ENCODE measurements around the gene FAM228A. TPM values are rescaled to one million over a fixed set of nuclear protein-coding genes. Genes with fewer than 3 reads are reported as not detected.

FAM228A gene
- total RNA-seq, 6 experiments from 2014 or later = not detected

- Mint-ChIP-seq H3K36me3 (ENCODE audit: low read depth) (peaks cover 7% of the 10 kb centered on the region), H3K27ac (no peak overlapping the region), H3K4me3 (no peak overlapping the region), H3K4me1 (ENCODE audit: low read depth) (peaks cover 9% of the 10 kb centered on the region; the same call in 1 of the 2 replicates), H3K27me3 (ENCODE audit: insufficient read depth) (no peaks in the 10 kb centered on the region), H3K9me3 (no peaks in the 10 kb centered on the region)
- TF ChIP-seq CTCF (IDR thresholded peaks at IDR 0.05) = no peak
- peak; percentile 12 for DNase-seq
Measured at GRCh38 chr2:24231461-24231881, 56.6 kb downstream of the FAM228A start.

- no peaks in the 10 kb centered on the region for H3K9me3 Mint-ChIP-seq
- peaks cover 1% of the 10 kb centered on the region; the same call in 1 of the 2 replicates for H3K27me3 Mint-ChIP-seq (ENCODE audit: insufficient read depth)
- H3K4me3 Mint-ChIP-seq = no peak overlapping the region
- H3K27ac Mint-ChIP-seq = no peak overlapping the region
- DNase-seq = no peak
- H3K36me3 Mint-ChIP-seq (ENCODE audit: low read depth) = peaks cover 7% of the 10 kb centered on the region
- no peak for TF ChIP-seq CTCF (IDR thresholded peaks at IDR 0.05)
- H3K4me1 Mint-ChIP-seq (ENCODE audit: low read depth) = peaks cover 9% of the 10 kb centered on the region; the same call in 1 of the 2 replicates
Measured at GRCh38 chr2:24233321-24233720, 58.5 kb downstream of the FAM228A start.

DNA sequence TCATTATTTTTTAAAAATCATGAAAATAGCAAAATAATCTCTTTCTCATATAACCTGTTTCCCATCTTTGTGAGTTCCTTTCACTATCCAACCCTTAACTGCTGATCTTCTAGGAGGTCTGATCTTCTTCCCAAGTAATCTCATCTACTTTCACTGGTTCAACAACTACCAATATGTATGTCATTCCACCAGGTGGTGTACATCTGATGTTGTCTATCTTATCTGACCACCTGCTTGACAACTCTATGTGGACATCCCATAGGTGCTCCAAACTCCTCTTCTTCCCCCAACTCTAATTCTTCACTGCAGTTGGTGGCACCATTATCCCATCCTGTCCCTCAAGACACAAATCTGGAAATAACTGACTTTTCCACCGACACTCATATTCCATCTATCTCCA, 62.5 kb downstream of the FAM228A start:
- Mint-ChIP-seq H3K9me3 (no peaks in the 10 kb centered on the region), H3K4me3 (no peak overlapping the region), H3K36me3 (ENCODE audit: low read depth) (peaks cover 7% of the 10 kb centered on the region), H3K4me1 (ENCODE audit: low read depth) (peaks cover 15% of the 10 kb centered on the region), H3K27ac (no peak overlapping the region), H3K27me3 (ENCODE audit: insufficient read depth) (peaks cover 1% of the 10 kb centered on the region; the same call in 1 of the 2 replicates)
- no peak for TF ChIP-seq CTCF (IDR thresholded peaks at IDR 0.05)
- DNase-seq = no peak

DNA sequence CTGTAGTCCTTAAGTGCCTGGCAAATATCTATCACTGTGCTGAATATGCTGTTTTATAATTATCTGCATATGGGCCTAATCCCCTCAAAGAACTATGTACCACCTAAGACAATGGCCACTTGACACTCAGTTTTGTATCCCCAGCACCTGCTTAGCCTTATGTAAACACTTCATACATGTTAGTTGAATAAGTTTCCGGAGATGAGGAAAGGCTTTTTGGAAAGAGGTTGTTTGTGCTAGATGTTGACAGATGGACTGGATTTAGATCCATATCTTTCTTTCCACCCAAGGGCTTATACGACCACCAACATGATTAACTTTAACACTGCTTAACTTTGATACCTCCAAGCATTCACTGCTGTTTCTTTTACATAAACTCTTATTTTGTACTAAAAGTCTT, 63.3 kb downstream of the FAM228A start:
- H3K4me1 Mint-ChIP-seq (ENCODE audit: low read depth) = peaks cover 14% of the 10 kb centered on the region
- no peak overlapping the region for H3K4me3 Mint-ChIP-seq
- peaks cover 7% of the 10 kb centered on the region for H3K36me3 Mint-ChIP-seq (ENCODE audit: low read depth)
- no peak for TF ChIP-seq CTCF (IDR thresholded peaks at IDR 0.05)
- no peak overlapping the region for H3K27ac Mint-ChIP-seq
- H3K27me3 Mint-ChIP-seq (ENCODE audit: insufficient read depth) = peaks cover 1% of the 10 kb centered on the region; the same call in 1 of the 2 replicates
- H3K9me3 Mint-ChIP-seq = no peaks in the 10 kb centered on the region
- DNase-seq = no peak

GRCh38 chr2:24239553-24239952, 64.7 kb downstream of the FAM228A start:
- no peak overlapping the region for H3K4me3 Mint-ChIP-seq
- no peaks in the 10 kb centered on the region for H3K9me3 Mint-ChIP-seq
- H3K27me3 Mint-ChIP-seq (ENCODE audit: insufficient read depth) = peaks cover 1% of the 10 kb centered on the region; the same call in 1 of the 2 replicates
- H3K36me3 Mint-ChIP-seq (ENCODE audit: low read depth) = peaks cover 7% of the 10 kb centered on the region
- TF ChIP-seq CTCF (IDR thresholded peaks at IDR 0.05) = no peak
- DNase-seq = no peak
- peaks cover 6% of the 10 kb centered on the region for H3K4me1 Mint-ChIP-seq (ENCODE audit: low read depth)
- no peak overlapping the region for H3K27ac Mint-ChIP-seq

Other genes starting within 250 kb of the FAM228A start
- gene ATAD2B, start 247.9 kb upstream of the FAM228A start, total RNA-seq (2021; fragmentation: NEBNext Ultra II Directional; extraction: Animal tissue kit (Norgen Biotek cat#: 25700)) = 1 to 10 TPM; 4.8 to 6.1 (median 4.9) TPM
- gene UBXN2A, start 234.6 kb upstream of the FAM228A start, total RNA-seq (2021; fragmentation: NEBNext Ultra II Directional; extraction: Animal tissue kit (Norgen Biotek cat#: 25700)) = 10 to 100 TPM; 11.2 to 15.8 (median 13.6) TPM
- under 1 TPM; 0.18 to 0.35 (median 0.24) TPM for gene MFSD2B, start 165.0 kb upstream of the FAM228A start, total RNA-seq (2021; fragmentation: NEBNext Ultra II Directional; extraction: Animal tissue kit (Norgen Biotek cat#: 25700))
- 10 to 100 TPM; 12.0 to 19.4 (median 13.5) TPM for gene WDCP, start 127.7 kb upstream of the FAM228A start, total RNA-seq (2021; fragmentation: NEBNext Ultra II Directional; extraction: Animal tissue kit (Norgen Biotek cat#: 25700))
- gene FKBP1B, start 125.3 kb upstream of the FAM228A start, total RNA-seq (2021; fragmentation: NEBNext Ultra II Directional; extraction: Animal tissue kit (Norgen Biotek cat#: 25700)) = 1 to 10 TPM; 4.0 to 6.9 (median 5.2) TPM
- 100 to 1,000 TPM; 112 to 139 (median 126) TPM for gene SF3B6, start 98.7 kb upstream of the FAM228A start, total RNA-seq (2021; fragmentation: NEBNext Ultra II Directional; extraction: Animal tissue kit (Norgen Biotek cat#: 25700))
- 10 to 100 TPM; 51.1 to 66.8 (median 61.4) TPM for gene TP53I3, start 90.2 kb upstream of the FAM228A start, total RNA-seq (2021; fragmentation: NEBNext Ultra II Directional; extraction: Animal tissue kit (Norgen Biotek cat#: 25700))
- 1 to 10 TPM in 1 of 6 experiments, under 1 TPM in 5; 0.64 to 1.1 (median 0.90) TPM for gene PFN4, start 51.7 kb upstream of the FAM228A start, total RNA-seq (2021; fragmentation: NEBNext Ultra II Directional; extraction: Animal tissue kit (Norgen Biotek cat#: 25700))
- 10 to 100 TPM in 1 of 6 experiments, 1 to 10 TPM in 5; 8.3 to 11.8 (median 8.9) TPM for gene FAM228B, start 51.6 kb upstream of the FAM228A start, total RNA-seq (2021; fragmentation: NEBNext Ultra II Directional; extraction: Animal tissue kit (Norgen Biotek cat#: 25700))
- 10 to 100 TPM; 26.2 to 32.3 (median 29.5) TPM for gene ITSN2, start 185.5 kb downstream of the FAM228A start, total RNA-seq (2021; fragmentation: NEBNext Ultra II Directional; extraction: Animal tissue kit (Norgen Biotek cat#: 25700))

Measured in HFFc6 (cell line).